Astrocyte (in vitro differentiated cells and primary cell): ENCODE data around the gene DISC1.

Experiments
- EZH2 ChIP-seq: IDR thresholded peaks from 2 replicates; pipeline ENCODE4 v1.6.1; 2012; ENCODE audit warnings: mild to moderate bottlenecking, low read length, inconsistent platforms; ENCODE audit not compliant: insufficient read depth
- TF ChIP-seq, protein P1 (sequence below): IDR thresholded peaks from 2 replicates; pipeline ENCODE4 v1.5.1; 2011; ENCODE audit warnings: low read depth, mild to moderate bottlenecking, inconsistent platforms, low read length, moderate library complexity; ENCODE audit not compliant: insufficient read depth

DNA sequence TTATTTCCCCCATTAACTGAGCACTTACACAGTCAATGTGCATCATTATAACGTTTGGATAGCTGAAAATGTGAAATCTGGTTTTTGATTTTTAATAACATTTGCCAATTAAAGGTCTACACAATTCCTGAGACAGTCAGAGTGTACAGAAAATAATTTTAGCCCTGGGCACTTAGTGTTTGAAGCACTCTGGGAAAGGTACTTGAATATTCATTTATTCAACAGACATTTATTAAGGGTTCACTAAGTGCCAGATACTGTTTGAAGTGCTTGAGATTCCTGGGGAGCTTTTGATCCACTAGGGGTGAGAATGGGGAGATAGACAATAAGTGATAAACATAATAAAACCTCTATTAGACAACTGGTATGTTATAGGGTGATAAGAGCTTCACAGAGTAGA lies 141.8 kb downstream of the DISC1 start:
- TF ChIP-seq, protein P1, sequence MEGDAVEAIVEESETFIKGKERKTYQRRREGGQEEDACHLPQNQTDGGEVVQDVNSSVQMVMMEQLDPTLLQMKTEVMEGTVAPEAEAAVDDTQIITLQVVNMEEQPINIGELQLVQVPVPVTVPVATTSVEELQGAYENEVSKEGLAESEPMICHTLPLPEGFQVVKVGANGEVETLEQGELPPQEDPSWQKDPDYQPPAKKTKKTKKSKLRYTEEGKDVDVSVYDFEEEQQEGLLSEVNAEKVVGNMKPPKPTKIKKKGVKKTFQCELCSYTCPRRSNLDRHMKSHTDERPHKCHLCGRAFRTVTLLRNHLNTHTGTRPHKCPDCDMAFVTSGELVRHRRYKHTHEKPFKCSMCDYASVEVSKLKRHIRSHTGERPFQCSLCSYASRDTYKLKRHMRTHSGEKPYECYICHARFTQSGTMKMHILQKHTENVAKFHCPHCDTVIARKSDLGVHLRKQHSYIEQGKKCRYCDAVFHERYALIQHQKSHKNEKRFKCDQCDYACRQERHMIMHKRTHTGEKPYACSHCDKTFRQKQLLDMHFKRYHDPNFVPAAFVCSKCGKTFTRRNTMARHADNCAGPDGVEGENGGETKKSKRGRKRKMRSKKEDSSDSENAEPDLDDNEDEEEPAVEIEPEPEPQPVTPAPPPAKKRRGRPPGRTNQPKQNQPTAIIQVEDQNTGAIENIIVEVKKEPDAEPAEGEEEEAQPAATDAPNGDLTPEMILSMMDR = no peak
- TF ChIP-seq EZH2 = no peak
